GM12878 (cell line): ENCODE data around the gene SEBOX. TPM values are rescaled to one million over a fixed set of nuclear protein-coding genes. Genes with fewer than 3 reads are reported as not detected.

ENCODE experiments used
- ATAC-seq: fragments of 200-7000 bp; cut with Tn5 transposase; 3 replicates; pipeline ENCODE4 v1.9.1; 2020; ENCODE audit warnings: mild to moderate bottlenecking, moderate library complexity
- BruUV-seq: library from RNA; stranded (reverse); fragments of 400-500 nt; replicated peaks from 2 replicates; lab custom pipeline; 2021; lab: Mats Ljungman, UMichigan
- CTCF ChIA-PET: fragments of 300-600 bp; sonication (Branson Sonifier 250); formaldehyde crosslinking; extraction: SDS; loops from one replicate; lab custom pipeline; 2021; ENCODE audit warnings: inconsistent platforms; lab: Yijun Ruan, JAX
- POLR2A ChIA-PET: fragments of 350-600 bp; formaldehyde crosslinking; extraction: SDS; loops from one replicate; lab custom pipeline; 2021; ENCODE audit warnings: inconsistent platforms; lab: Charles Lee
- RAD21 ChIA-PET: fragments of 300-600 bp; sonication (Branson Sonifier 250); formaldehyde crosslinking; loops from one replicate; lab custom pipeline; 2023; ENCODE audit warnings: antibody characterized with exemption; ENCODE audit not compliant: unreplicated experiment; lab: Charles Lee
- SMC1A ChIA-PET: fragments of 300-600 bp; sonication (Branson Sonifier 250); formaldehyde crosslinking; loops from one replicate; lab custom pipeline; 2023; ENCODE audit not compliant: unreplicated experiment, uncharacterized antibody; lab: Charles Lee
- DNase-seq: peaks from one replicate; pipeline ENCODE4 v3.0.0-alpha.2; 2011; ENCODE audit warnings: low read depth, low spot score
- FAIRE-seq: peaks from 3 replicates; lab custom pipeline; 2011; peaks lifted over from hg19 to GRCh38; lab: Jason Lieb, UNC
- H2AFZ ChIP-seq: 2 replicates; pipeline ENCODE4 v1.6.0; 2011; ENCODE audit warnings: low read depth, low read length, control low read depth; ENCODE audit not compliant: control insufficient read depth
- H3K27ac ChIP-seq: 2 replicates; pipeline ENCODE4 v1.5.1; 2011; ENCODE audit warnings: control low read depth; ENCODE audit not compliant: control insufficient read depth, insufficient read depth
- H3K27me3 ChIP-seq, 2 experiments: replicated peaks in 1 of 2; 2 replicates each; pipeline versions ENCODE4 v1.6.0 to v1.6.1; 2011; ENCODE audit warnings: low read length in 1 of 2; ENCODE audit not compliant: control insufficient read depth in 2 of 2, insufficient read depth in 2 of 2
- H3K36me3 ChIP-seq, 2 experiments: 2 replicates each; pipeline ENCODE4 v1.5.1; 2011; ENCODE audit warnings: low read length in 1 of 2; ENCODE audit not compliant: control insufficient read depth in 2 of 2, insufficient read depth in 2 of 2
- H3K4me1 ChIP-seq: 2 replicates; pipeline ENCODE4 v1.6.1; 2011; ENCODE audit warnings: mild to moderate bottlenecking, low read length, moderate library complexity, mixed read lengths; ENCODE audit not compliant: control insufficient read depth, insufficient read depth
- H3K4me2 ChIP-seq: 2 replicates; pipeline ENCODE4 v1.6.0; 2011; ENCODE audit warnings: control low read depth; ENCODE audit not compliant: control insufficient read depth, insufficient read depth
- H3K4me3 ChIP-seq: fragments of 200-600 bp; sonication (generic); 2 replicates; pipeline ENCODE4 v1.5.1; 2016
- H3K79me2 ChIP-seq: 2 replicates; pipeline ENCODE4 v1.6.0; 2011; ENCODE audit warnings: low read length; ENCODE audit not compliant: control insufficient read depth, insufficient read depth
- H3K9ac ChIP-seq: 2 replicates; pipeline ENCODE4 v1.8.0; 2011; ENCODE audit warnings: low read length, control low read depth, mixed read lengths; ENCODE audit not compliant: control insufficient read depth, insufficient read depth
- H3K9me3 ChIP-seq: replicated peaks from 3 replicates; pipeline ENCODE4 v1.5.1; 2011; ENCODE audit warnings: mild to moderate bottlenecking, low read length; ENCODE audit not compliant: control insufficient read depth, insufficient read depth
- H4K20me1 ChIP-seq: 2 replicates; pipeline ENCODE4 v1.6.0; 2011; ENCODE audit not compliant: control insufficient read depth, insufficient read depth
- BACH1 ChIP-seq: fragments of 450-650 bp; IDR thresholded peaks from 2 replicates; pipeline ENCODE4 v1.6.1; 2017; ENCODE audit warnings: mild to moderate bottlenecking, borderline replicate concordance
- CBX5 ChIP-seq: sonication (generic); IDR thresholded peaks from 2 replicates; pipeline ENCODE4 v1.6.1; 2016; ENCODE audit warnings: low read depth, moderate library complexity, mild to moderate bottlenecking, inconsistent platforms
- IKZF2 ChIP-seq, 2 experiments: fragments of 450-650 bp; IDR thresholded peaks; 2 replicates each; pipeline ENCODE4 v1.6.1; 2017; ENCODE audit warnings: mild to moderate bottlenecking in 2 of 2, moderate library complexity in 2 of 2
- SMC3 ChIP-seq: IDR thresholded peaks from 2 replicates; pipeline ENCODE4 v1.6.1; 2011; ENCODE audit warnings: low read length, improper control_type of control experiment, borderline replicate concordance
- SP1 ChIP-seq: IDR thresholded peaks from one replicate; pipeline ENCODE4 v1.6.1; 2011; ENCODE audit warnings: low read depth, low read length
- STAT1 ChIP-seq: fragments of 450-650 bp; conservative IDR thresholded peaks from 2 replicates; pipeline ENCODE4 v1.6.1; 2014; ENCODE audit warnings: antibody characterized with exemption, mild to moderate bottlenecking
- WGBS: methylation state at CpG from one replicate; pipeline ENCODE4 v1.1.6; 2016; ENCODE audit warnings: low lambda C conversion rate; ENCODE audit not compliant: insufficient replicate concordance, insufficient coverage; ENCODE audit errors: missing lambda C conversion rate; 5-methylcytosine and 5-hydroxymethylcytosine counted together
- in situ Hi-C: fragments of 300-500 bp; cut with MboI; formaldehyde crosslinking; loops from 9 replicates; pipeline ENCODE4 v1.14.3; 2018; ENCODE audit warnings: mixed read lengths
- intact Hi-C: fragments of 100-400 bp; cut with micrococcal nuclease; formaldehyde crosslinking; loops from one replicate; pipeline ENCODE4 v1.14.2; 2022; ENCODE audit not compliant: unreplicated experiment
- polyA plus RNA-seq, 11 experiments: library from polyadenylated mRNA; depleted of rRNA in 4 of 11; unstranded in 6 of 11; stranded (reverse) in 5 of 11; fragments of >200 nt; fragmentation: Nextera tagmentation in 4 of 11; fragmentation: Illumina TruSeq in 1 of 11; extraction: Ambion mirVana in 4 of 11; extraction: Trizol in 1 of 11; gene quantifications; 1 replicate in 1 of 11; 2 replicates in 10 of 11; pipeline versions ENCODE4 v1.2.1 to v1.2.3, GENCODE V29; 2011 to 2016; ENCODE audit warnings: inconsistent platforms in 2 of 11, missing spikeins in 2 of 11, low read depth in 1 of 11
- total RNA-seq, 4 experiments: library from RNA; depleted of rRNA in 3 of 4; stranded (reverse); fragments of >200 nt in 3 of 4; fragmentation: Illumina TruSeq in 1 of 4; extraction: Trizol in 1 of 4; gene quantifications; 2 replicates each; pipeline versions ENCODE4 v1.2.1 to v1.2.3, GENCODE V29; 2013 to 2021
- TF ChIP-seq, protein P1 (sequence below): fragments of 450-650 bp; IDR thresholded peaks from 2 replicates; pipeline ENCODE4 v1.6.1; 2014; ENCODE audit warnings: mild to moderate bottlenecking

SEBOX gene
- total and polyA plus RNA-seq, 10 of the 15 experiments (the other 5 are each of a cell fraction or from before 2014, with no cell fraction given) = not detected

DNA sequence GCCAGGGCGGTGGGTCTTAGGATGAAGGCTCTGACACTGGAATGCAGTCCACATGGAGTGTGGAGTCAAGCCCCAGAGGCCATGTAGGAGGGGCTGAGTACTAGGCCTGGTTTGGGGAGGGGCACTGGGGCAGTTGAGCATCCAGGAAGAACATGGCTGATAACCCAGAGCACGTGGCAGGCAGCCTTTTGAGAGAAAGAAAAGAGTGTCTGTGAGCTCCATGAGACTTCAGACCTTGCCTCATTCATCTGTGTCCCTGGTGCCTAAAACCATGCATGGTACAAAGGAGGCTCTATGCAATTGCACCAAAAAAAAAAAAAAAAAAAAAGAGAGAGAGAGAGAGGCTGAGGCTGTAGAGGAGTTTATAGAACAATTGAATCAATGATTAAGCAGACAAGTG, 26.4 kb upstream of the SEBOX start:
- in situ Hi-C loops (no loop called here), intact Hi-C loops (no loop called here)
- H3K27ac ChIP-seq = no peak overlapping the region
- H3K27me3 ChIP-seq = no peaks in the 10 kb centered on the region
- ATAC-seq = no peak
- H3K79me2 ChIP-seq = no peaks in the 10 kb centered on the region
- no peaks in the 10 kb centered on the region for H4K20me1 ChIP-seq
- no peak overlapping the region for H3K4me2 ChIP-seq
- H3K36me3 ChIP-seq = peaks cover 0 to 15% of the 10 kb centered on the region in 2 experiments; a peak in 3 of 4 replicates
- H3K9me3 ChIP-seq = no peaks in the 10 kb centered on the region
- BruUV-seq = no TSS peak
- no peak for TF ChIP-seq SP1
- TF ChIP-seq, protein P1, sequence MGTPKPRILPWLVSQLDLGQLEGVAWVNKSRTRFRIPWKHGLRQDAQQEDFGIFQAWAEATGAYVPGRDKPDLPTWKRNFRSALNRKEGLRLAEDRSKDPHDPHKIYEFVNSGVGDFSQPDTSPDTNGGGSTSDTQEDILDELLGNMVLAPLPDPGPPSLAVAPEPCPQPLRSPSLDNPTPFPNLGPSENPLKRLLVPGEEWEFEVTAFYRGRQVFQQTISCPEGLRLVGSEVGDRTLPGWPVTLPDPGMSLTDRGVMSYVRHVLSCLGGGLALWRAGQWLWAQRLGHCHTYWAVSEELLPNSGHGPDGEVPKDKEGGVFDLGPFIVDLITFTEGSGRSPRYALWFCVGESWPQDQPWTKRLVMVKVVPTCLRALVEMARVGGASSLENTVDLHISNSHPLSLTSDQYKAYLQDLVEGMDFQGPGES = no peak
- TF ChIP-seq BACH1 = no peak
- no peak for TF ChIP-seq CBX5
- TF ChIP-seq IKZF2 (IDR thresholded peaks at IDR 0.05) = no peak
- TF ChIP-seq STAT1 = no peak
- no peak for TF ChIP-seq SMC3
- TF ChIP-seq, all 136 proteins: peak for 0
- no peak overlapping the region for H3K9ac ChIP-seq
- H3K4me3 ChIP-seq = no peak overlapping the region
- ChIA-PET POLR2A (interaction anchor here (0.7 kb wide), 1 partner anchor 318 kb away, joined by 4 read pairs; no protein-coding TSS in a partner anchor), CTCF (interaction anchor here (1.7 kb wide), 1 partner anchor 25 kb away, joined by 5 read pairs; no protein-coding TSS in a partner anchor), SMC1A (interaction anchor here (0.5 to 1.4 kb wide), 3 partner anchors 18 to 140 kb away, joined by 3 to 4 read pairs (median 3); no protein-coding TSS in a partner anchor), RAD21 (interaction anchor here (0.6 kb wide), 1 partner anchor 129 kb away, joined by 4 read pairs; no protein-coding TSS in a partner anchor)
- DNase-seq = no peak
- WGBS = 78% methylated on average over 2 of the region's 2 CpGs
- no peaks in the 10 kb centered on the region for H3K4me1 ChIP-seq
- no peak for FAIRE-seq
- no peak overlapping the region for H2AFZ ChIP-seq
